Erythroblast (primary cell): Measurements from ENCODE around the gene ZFYVE28.

ENCODE experiments used
- GATA1 ChIP-seq: IDR thresholded peaks from 2 replicates; pipeline ENCODE4 v1.6.1; 2011; ENCODE audit warnings: low read depth, mild to moderate bottlenecking, control low read depth, low read length, moderate library complexity
- POLR2A ChIP-seq: IDR thresholded peaks from 2 replicates; pipeline ENCODE4 v1.6.1; 2011; ENCODE audit warnings: mild to moderate bottlenecking, low read length

- TF ChIP-seq POLR2A (no peak), GATA1 (no peak)
These were observed 153.9 kb downstream of the ZFYVE28 start for GRCh38 chr4:2264481-2265041.
